Gastrocnemius medialis (tissue), 4 donors: ENCODE results near the gene MSI2. TPM values are rescaled to one million over a fixed set of nuclear protein-coding genes. Genes with fewer than 3 reads are reported as not detected.
A peak's percentile ranks its signal among the peaks of the same experiment; 100 is the strongest.

ENCODE experiments used
- ATAC-seq, 2 donors: fragments of 150-250 bp; one replicate each; pipeline ENCODE4 v1.9.1; 2016
- DNase-seq, 2 donors: peaks; one replicate each; pipeline ENCODE4 v3.0.0-alpha.2; 2019
- H3K27ac ChIP-seq, 4 donors: fragments of 200-600 bp; sonication (generic); 1 replicate in 1 of 4; 2 replicates in 3 of 4; pipeline ENCODE4 v1.5.1; 2016 to 2018; ENCODE audit warnings: mild to moderate bottlenecking in 2 of 4, moderate library complexity in 1 of 4
- H3K27me3 ChIP-seq, 3 donors: fragments of 200-600 bp; sonication (generic) in 2 of 3; 1 replicate in 1 of 3; 2 replicates in 2 of 3; pipeline versions ENCODE4 v1.5.1 to v1.6.0; 2016 to 2019; ENCODE audit warnings: mild to moderate bottlenecking in 1 of 3, moderate library complexity in 1 of 3
- H3K36me3 ChIP-seq, 2 donors: fragments of 200-600 bp; sonication (generic) in 1 of 2; one replicate each; pipeline ENCODE4 v1.5.1; 2017 to 2018
- H3K4me1 ChIP-seq, 2 donors: fragments of 200-600 bp; sonication (generic) in 1 of 2; one replicate each; pipeline ENCODE4 v1.5.1; 2016 to 2017; ENCODE audit warnings: mild to moderate bottlenecking in 2 of 2
- H3K4me3 ChIP-seq, 4 donors: fragments of 200-600 bp; sonication (generic) in 3 of 4; 1 replicate in 1 of 4; 2 replicates in 3 of 4; pipeline ENCODE4 v1.5.1; 2016 to 2019; ENCODE audit warnings: mild to moderate bottlenecking in 2 of 4
- H3K9me3 ChIP-seq, 3 donors: fragments of 200-600 bp; sonication (generic) in 2 of 3; 1 replicate in 1 of 3; 2 replicates in 2 of 3; pipeline ENCODE4 v1.5.1; 2016 to 2019
- POLR2A ChIP-seq, 2 donors: fragments of 450-650 bp; IDR thresholded peaks; one replicate each; pipeline ENCODE4 v1.6.1; 2017; ENCODE audit warnings: antibody characterized with exemption in 2 of 2, mild to moderate bottlenecking in 2 of 2, moderate library complexity in 2 of 2
- in situ Hi-C, 4 donors: fragments of 200-750 bp; cut with MboI; loops; one replicate each; pipeline versions ENCODE4 v1.15.0 to v1.8.0; 2017; ENCODE audit warnings: low sequenced_read_pairs in 4 of 4
- intact Hi-C: fragments of 100-400 bp; cut with DNase I; formaldehyde crosslinking; loops from one replicate; pipeline ENCODE4 v1.15.1; 2023; ENCODE audit warnings: low total_unique reads
- total RNA-seq, 4 donors: library from RNA; depleted of rRNA; stranded (reverse); fragments of >200 nt; gene quantifications; one replicate each; pipeline versions ENCODE4 v1.1.0 to v1.2.3, GENCODE V29; 2016
- TF ChIP-seq, protein P1 (sequence below), 5 experiments: fragments of 450-650 bp in 3 of 5; fragments of 200-600 bp in 2 of 5; sonication (generic) in 2 of 5; IDR thresholded peaks in 4 of 5; conservative IDR thresholded peaks in 1 of 5; 1 replicate in 4 of 5; 2 replicates in 1 of 5; pipeline ENCODE4 v1.5.1; 2016 to 2019; ENCODE audit warnings: antibody characterized with exemption in 5 of 5, mild to moderate bottlenecking in 3 of 5, moderate library complexity in 3 of 5

Gene MSI2
- total RNA-seq, 4 donors from 2014 or later = 33.1 to 66.2 (median 48.5) TPM

GRCh38 chr17:57257895-57258851 is 1.9 kb downstream of the MSI2 start:
- peaks cover 34 to 52% of the 10 kb centered on the region in 2 donors for H3K4me1 ChIP-seq
- intact Hi-C loops = loop anchor here (2.0 to 10.0 kb wide), 4 partner anchors 25 to 827 kb away; partner anchors contain the start of gene DYNLL2
- peak in 1 of 2 donors; percentile 19 for ATAC-seq

GRCh38 chr17:57259306-57259705 is 3.0 kb downstream of the MSI2 start:
- ATAC-seq = no peak
- peak overlapping the region; percentile 86 to 98 (median 96) for H3K27ac ChIP-seq
- H3K4me1 ChIP-seq = peaks cover 34 to 58% of the 10 kb centered on the region in 2 donors
- intact Hi-C loops (loop anchor here (5.0 to 10.0 kb wide), 3 partner anchors 143 to 825 kb away; partner anchors contain the start of gene DYNLL2), in situ Hi-C loops (loop anchor here in 1 of 4 donors (25.0 kb wide), 1 partner anchor 728 kb away; the partner anchor contains the start of gene VEZF1)
- TF ChIP-seq POLR2A (IDR thresholded peaks at IDR 0.05) = no peak
- TF ChIP-seq, protein P1, sequence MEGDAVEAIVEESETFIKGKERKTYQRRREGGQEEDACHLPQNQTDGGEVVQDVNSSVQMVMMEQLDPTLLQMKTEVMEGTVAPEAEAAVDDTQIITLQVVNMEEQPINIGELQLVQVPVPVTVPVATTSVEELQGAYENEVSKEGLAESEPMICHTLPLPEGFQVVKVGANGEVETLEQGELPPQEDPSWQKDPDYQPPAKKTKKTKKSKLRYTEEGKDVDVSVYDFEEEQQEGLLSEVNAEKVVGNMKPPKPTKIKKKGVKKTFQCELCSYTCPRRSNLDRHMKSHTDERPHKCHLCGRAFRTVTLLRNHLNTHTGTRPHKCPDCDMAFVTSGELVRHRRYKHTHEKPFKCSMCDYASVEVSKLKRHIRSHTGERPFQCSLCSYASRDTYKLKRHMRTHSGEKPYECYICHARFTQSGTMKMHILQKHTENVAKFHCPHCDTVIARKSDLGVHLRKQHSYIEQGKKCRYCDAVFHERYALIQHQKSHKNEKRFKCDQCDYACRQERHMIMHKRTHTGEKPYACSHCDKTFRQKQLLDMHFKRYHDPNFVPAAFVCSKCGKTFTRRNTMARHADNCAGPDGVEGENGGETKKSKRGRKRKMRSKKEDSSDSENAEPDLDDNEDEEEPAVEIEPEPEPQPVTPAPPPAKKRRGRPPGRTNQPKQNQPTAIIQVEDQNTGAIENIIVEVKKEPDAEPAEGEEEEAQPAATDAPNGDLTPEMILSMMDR (IDR thresholded peaks at IDR 0.05 in 4 of 5, conservative IDR thresholded peaks at IDR 0.05 in 1 of 5) = no peak
- H3K9me3 ChIP-seq = no peaks in the 10 kb centered on the region
- no peaks in the 10 kb centered on the region for H3K27me3 ChIP-seq
- no peak for DNase-seq
- peak overlapping the region in 2 of 4 donors; percentile 69 to 81 for H3K4me3 ChIP-seq
- peaks cover 0 to 19% of the 10 kb centered on the region in 2 donors for H3K36me3 ChIP-seq

More at GRCh38 chr17:57257895-57258851, 1.9 kb downstream of the MSI2 start:
- in situ Hi-C loops = loop anchor here in 1 of 4 donors (25.0 kb wide), 1 partner anchor 729 kb away; the partner anchor contains the start of gene VEZF1
- Histone ChIP-seq H3K27me3 (no peaks in the 10 kb centered on the region), H3K36me3 (peaks cover 0 to 11% of the 10 kb centered on the region in 2 donors), H3K9me3 (no peaks in the 10 kb centered on the region), H3K27ac (peak overlapping the region; percentile 86 to 98 (median 96)), H3K4me3 (peak overlapping the region; percentile 55 to 92 (median 75))
- no peak for DNase-seq
- TF ChIP-seq, protein P1 (IDR thresholded peaks at IDR 0.05 in 4 of 5, conservative IDR thresholded peaks at IDR 0.05 in 1 of 5) = no peak
- no peak for TF ChIP-seq POLR2A (IDR thresholded peaks at IDR 0.05)

GRCh38 chr17:57259817-57260216 is 3.5 kb downstream of the MSI2 start:
- intact Hi-C loops (loop anchor here (5.0 to 10.0 kb wide), 3 partner anchors 142 to 825 kb away; partner anchors contain the start of gene DYNLL2), in situ Hi-C loops (loop anchor here in 1 of 4 donors (25.0 kb wide), 1 partner anchor 727 kb away; the partner anchor contains the start of gene VEZF1)
- H3K9me3 ChIP-seq = no peaks in the 10 kb centered on the region
- peaks cover 35 to 63% of the 10 kb centered on the region in 2 donors for H3K4me1 ChIP-seq
- no peak overlapping the region for H3K4me3 ChIP-seq
- H3K27ac ChIP-seq = peak overlapping the region; percentile 86 to 98 (median 96)
- no peaks in the 10 kb centered on the region for H3K27me3 ChIP-seq
- TF ChIP-seq, protein P1 (IDR thresholded peaks at IDR 0.05 in 4 of 5, conservative IDR thresholded peaks at IDR 0.05 in 1 of 5) = no peak
- TF ChIP-seq POLR2A (IDR thresholded peaks at IDR 0.05) = no peak
- ATAC-seq (no peak), DNase-seq (no peak)
- peaks cover 0 to 19% of the 10 kb centered on the region in 2 donors for H3K36me3 ChIP-seq

DNA sequence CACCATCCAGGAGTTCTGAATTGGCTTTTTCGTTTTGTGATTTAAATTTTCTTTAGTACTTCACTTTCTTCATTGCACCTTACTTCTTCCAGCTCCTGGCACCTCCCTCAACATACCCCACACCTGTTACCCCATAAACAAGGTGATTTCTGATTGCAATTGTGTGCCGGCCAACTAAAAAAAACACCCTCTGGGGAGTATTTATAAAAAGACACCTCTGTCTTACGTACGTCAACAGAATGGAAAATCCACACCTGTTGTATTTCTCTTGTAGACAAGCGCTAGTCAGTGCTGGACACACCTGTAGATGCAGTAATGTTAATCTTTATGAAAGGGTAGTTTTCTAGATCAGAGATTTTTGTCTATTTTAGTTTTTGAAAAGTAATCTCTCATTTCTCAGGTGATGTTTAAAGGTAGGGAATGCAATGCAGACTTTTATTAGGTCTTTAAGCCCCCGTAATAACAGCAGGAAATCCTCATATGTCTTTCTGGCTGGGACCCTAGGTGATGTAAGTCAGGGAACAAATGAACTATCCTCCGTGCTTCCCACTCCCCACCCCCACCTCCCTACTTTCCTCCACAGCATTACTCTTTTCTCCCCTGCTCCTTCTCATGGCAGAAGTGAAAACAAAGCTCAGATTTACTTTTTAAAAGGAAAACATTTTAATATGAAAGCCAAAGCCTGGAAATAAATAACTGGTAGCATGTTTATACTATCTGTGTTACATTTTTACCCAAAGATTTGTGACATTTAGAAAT is 4.2 kb downstream of the MSI2 start:
- ATAC-seq (no peak), DNase-seq (no peak)
- Histone ChIP-seq H3K4me3 (no peak overlapping the region), H3K4me1 (peaks cover 42 to 63% of the 10 kb centered on the region in 2 donors), H3K36me3 (peaks cover 0 to 19% of the 10 kb centered on the region in 2 donors), H3K9me3 (no peaks in the 10 kb centered on the region), H3K27me3 (no peaks in the 10 kb centered on the region), H3K27ac (peak overlapping the region; percentile 86 to 98 (median 96))
- TF ChIP-seq, protein P1 (IDR thresholded peaks at IDR 0.05 in 4 of 5, conservative IDR thresholded peaks at IDR 0.05 in 1 of 5) = no peak
- TF ChIP-seq POLR2A (IDR thresholded peaks at IDR 0.05) = no peak
- in situ Hi-C loops (loop anchor here in 1 of 4 donors (25.0 kb wide), 1 partner anchor 727 kb away; the partner anchor contains the start of gene VEZF1), intact Hi-C loops (no loop called here)
